HepG2 (cell line): ENCODE results near the gene PTPRE. TPM values are rescaled to one million over a fixed set of nuclear protein-coding genes. Genes with fewer than 3 reads are reported as not detected.

Experiments
- ATAC-seq: fragments of 200-7000 bp; cut with Tn5 transposase; 3 replicates; pipeline ENCODE4 v1.9.1; 2020; ENCODE audit warnings: mild to moderate bottlenecking, moderate library complexity
- BruUV-seq: library from RNA; stranded (reverse); fragments of 400-500 nt; replicated peaks from 2 replicates; lab custom pipeline; 2021; lab: Mats Ljungman, UMichigan
- CTCF ChIA-PET: fragments of 300-600 bp; formaldehyde crosslinking; extraction: SDS; loops from one replicate; lab custom pipeline; 2021; ENCODE audit warnings: low total read pairs, inconsistent platforms, low intra/inter-chr PET ratio; lab: Yijun Ruan, JAX
- POLR2A ChIA-PET: fragments of 350-600 bp; sonication (Branson Sonifier 250); formaldehyde crosslinking; loops from one replicate; lab custom pipeline; 2020; ENCODE audit warnings: antibody characterized with exemption, inconsistent platforms; lab: Yijun Ruan, JAX
- DNase-seq: peaks from one replicate; pipeline ENCODE4 v3.0.0-alpha.2; 2015; ENCODE audit warnings: low spot score
- FAIRE-seq: peaks from 3 replicates; lab custom pipeline; 2011; peaks lifted over from hg19 to GRCh38; lab: Jason Lieb, UNC
- H2AFZ ChIP-seq: one replicate; pipeline ENCODE4 v1.6.1; 2011; ENCODE audit warnings: low read length, inconsistent platforms
- H3K27ac ChIP-seq: fragments of 300-600 bp; 3 replicates; pipeline ENCODE4 v1.8.0; 2011; ENCODE audit warnings: mixed run types, mild to moderate bottlenecking, mixed read lengths, low read length, inconsistent platforms; ENCODE audit not compliant: insufficient read depth; ENCODE audit errors: extremely low read length
- H3K27me3 ChIP-seq, 2 experiments: fragments of 200-600 bp in 1 of 2; 2 replicates in 1 of 2; 3 replicates in 1 of 2; pipeline versions ENCODE4 v1.6.0 to v1.8.0; 2011; ENCODE audit warnings: low read length in 2 of 2, mild to moderate bottlenecking in 2 of 2, moderate library complexity in 2 of 2, inconsistent platforms in 1 of 2; ENCODE audit not compliant: insufficient read depth in 2 of 2, control insufficient read depth in 1 of 2
- H3K36me3 ChIP-seq, 2 experiments: fragments of 200-600 bp in 1 of 2; replicated peaks in 1 of 2; 2 replicates in 1 of 2; 3 replicates in 1 of 2; pipeline versions ENCODE4 v1.5.1 to v1.8.0; 2011; ENCODE audit warnings: low read length in 2 of 2, inconsistent platforms in 1 of 2; ENCODE audit not compliant: insufficient read depth in 2 of 2, control insufficient read depth in 1 of 2
- H3K4me1 ChIP-seq: 2 replicates; pipeline ENCODE4 v1.5.1; 2012; ENCODE audit warnings: low read length, inconsistent platforms; ENCODE audit not compliant: insufficient read depth
- H3K4me2 ChIP-seq: 2 replicates; pipeline ENCODE4 v1.6.0; 2011; ENCODE audit warnings: low read depth, low read length, inconsistent platforms
- H3K4me3 ChIP-seq, 3 experiments: fragments of 200-600 bp in 1 of 3; sonication (generic), shearing (Covaris generic) in 1 of 3; replicated peaks in 1 of 3; 2 replicates each; pipeline ENCODE4 v1.5.1; 2011 to 2016; ENCODE audit warnings: low read length in 3 of 3, inconsistent platforms in 2 of 3, low read depth in 2 of 3, mild to moderate bottlenecking in 2 of 3, control low read depth in 1 of 3, mixed read lengths in 1 of 3; ENCODE audit not compliant: insufficient read depth in 1 of 3
- H3K79me2 ChIP-seq: one replicate; pipeline ENCODE4 v1.6.1; 2011; ENCODE audit warnings: low read length, inconsistent platforms; ENCODE audit not compliant: insufficient read depth
- H3K9ac ChIP-seq: 2 replicates; pipeline ENCODE4 v1.6.0; 2011; ENCODE audit warnings: mild to moderate bottlenecking, low read depth, low read length, inconsistent platforms; ENCODE audit not compliant: insufficient read depth
- H3K9me3 ChIP-seq: 2 replicates; pipeline ENCODE4 v1.5.1; 2012; ENCODE audit warnings: mild to moderate bottlenecking, low read length
- H4K20me1 ChIP-seq: 2 replicates; pipeline ENCODE4 v1.6.0; 2011; ENCODE audit warnings: inconsistent platforms, mild to moderate bottlenecking, low read length, moderate library complexity; ENCODE audit not compliant: insufficient read depth
- ARNT ChIP-seq: fragments of 450-650 bp; IDR thresholded peaks from 2 replicates; pipeline ENCODE4 v1.6.1; 2017
- ISL2 ChIP-seq: sonication (generic); formaldehyde crosslinking; IDR thresholded peaks from 2 replicates; pipeline ENCODE4 v1.5.0; 2020; ENCODE audit warnings: missing genetic modification reagents
- SNAPC2 ChIP-seq: sonication (generic); formaldehyde crosslinking; IDR thresholded peaks from 2 replicates; pipeline ENCODE4 v1.8.1; 2022; ENCODE audit warnings: mild to moderate bottlenecking, missing genetic modification reagents
- TAF1 ChIP-seq: sonication (generic); formaldehyde crosslinking; IDR thresholded peaks from 2 replicates; pipeline ENCODE4 v1.4.0; 2020; ENCODE audit warnings: missing genetic modification reagents
- TBX3 ChIP-seq: fragments of 450-650 bp; IDR thresholded peaks from 2 replicates; pipeline ENCODE4 v1.6.1; 2017; ENCODE audit warnings: antibody characterized with exemption, mild to moderate bottlenecking, inconsistent platforms, borderline replicate concordance
- ZBTB2 ChIP-seq: sonication (generic); formaldehyde crosslinking; IDR thresholded peaks from 2 replicates; pipeline ENCODE4 v1.8.0; 2022; ENCODE audit warnings: low read depth, missing genetic modification reagents
- ZC3H13 ChIP-seq: sonication (generic); formaldehyde crosslinking; IDR thresholded peaks from 2 replicates; pipeline ENCODE4 v1.8.1; 2023; ENCODE audit warnings: mild to moderate bottlenecking, missing genetic modification reagents, moderate library complexity
- ZFP36 ChIP-seq: fragments of 150-350 bp; IDR thresholded peaks from 2 replicates; pipeline ENCODE4 v1.6.1; 2018; ENCODE audit warnings: borderline replicate concordance, low read length, low read depth; ENCODE audit not compliant: partially characterized antibody
- ZNF160 ChIP-seq: sonication (generic); formaldehyde crosslinking; IDR thresholded peaks from 2 replicates; pipeline ENCODE4 v1.8.0; 2022; ENCODE audit warnings: mild to moderate bottlenecking, inconsistent platforms, missing genetic modification reagents
- ZNF18 ChIP-seq: sonication (generic); formaldehyde crosslinking; IDR thresholded peaks from 2 replicates; pipeline ENCODE4 v1.8.0; 2022; ENCODE audit warnings: mild to moderate bottlenecking, missing genetic modification reagents; ENCODE audit not compliant: insufficient replicate concordance
- ZNF333 ChIP-seq: sonication (generic); formaldehyde crosslinking; IDR thresholded peaks from 2 replicates; pipeline ENCODE4 v1.4.0; 2020; ENCODE audit warnings: mild to moderate bottlenecking, missing genetic modification reagents, borderline replicate concordance
- ZNF652 ChIP-seq: IDR thresholded peaks from 2 replicates; pipeline ENCODE4 v1.6.1; 2016; ENCODE audit warnings: low read depth, borderline replicate concordance
- ZNF841 ChIP-seq: sonication (generic); formaldehyde crosslinking; IDR thresholded peaks from 2 replicates; pipeline ENCODE4 v1.8.1; 2023; ENCODE audit warnings: missing genetic modification reagents, borderline replicate concordance
- WGBS: methylation state at CpG from one replicate; pipeline ENCODE4 v1.1.6; 2017; ENCODE audit warnings: low lambda C conversion rate; 5-methylcytosine and 5-hydroxymethylcytosine counted together
- in situ Hi-C: cut with HindIII; loops from 2 replicates; pipeline ENCODE4 v1.10.0; 2017; ENCODE audit warnings: low pct_unique_long_range_greater_than_20kb; ENCODE audit not compliant: extremely low pct_ligation_motif_present
- intact Hi-C: fragments of 100-400 bp; cut with micrococcal nuclease; formaldehyde crosslinking; loops from one replicate; pipeline ENCODE4 v1.10.0; 2022; ENCODE audit not compliant: unreplicated experiment
- polyA plus RNA-seq, 8 experiments: library from polyadenylated mRNA; depleted of rRNA in 3 of 8; stranded (reverse) in 7 of 8; unstranded in 1 of 8; fragments of >200 nt; fragmentation: Illumina TruSeq in 4 of 8; extraction: Trizol in 4 of 8; gene quantifications; 2 replicates each; pipeline versions ENCODE4 v1.2.1 to v1.2.3, GENCODE V29; 2011 to 2016; ENCODE audit warnings: low read depth in 4 of 8, missing spikeins in 1 of 8, mixed read lengths in 1 of 8; ENCODE audit not compliant: insufficient read depth in 1 of 8
- total RNA-seq, 5 experiments: library from RNA; depleted of rRNA; stranded (reverse); fragments of >200 nt; fragmentation: Illumina TruSeq; extraction: Trizol; gene quantifications; 2 replicates each; pipeline ENCODE4 v1.2.3, GENCODE V29; 2016; ENCODE audit warnings: low read depth in 1 of 5

PTPRE gene
- total and polyA plus RNA-seq, 2 of the 13 experiments (the other 11 are each of a cell fraction or from before 2014, with no cell fraction given), result 0.01 to 0.02 TPM

- Histone ChIP-seq H3K79me2 (no peaks in the 10 kb centered on the region), H3K9ac (no peak overlapping the region), H4K20me1 (no peaks in the 10 kb centered on the region), H3K9me3 (no peaks in the 10 kb centered on the region), H3K27ac (no peak overlapping the region), H3K4me2 (no peak overlapping the region), H3K4me1 (no peaks in the 10 kb centered on the region), H3K4me3 (no peak overlapping the region), H3K36me3 (no peaks in the 10 kb centered on the region), H3K27me3 (peaks cover 3 to 62% of the 10 kb centered on the region in 2 experiments), H2AFZ (no peak overlapping the region)
- FAIRE-seq (no peak), ATAC-seq (no peak), DNase-seq (no peak)
- no peak for TF ChIP-seq TAF1
- no peak for TF ChIP-seq SNAPC2 (CRISPR knock-in tag)
- TF ChIP-seq ZNF841 (CRISPR knock-in tag), result no peak
- TF ChIP-seq TBX3, result no peak
- no peak for TF ChIP-seq ZBTB2 (CRISPR knock-in tag)
- BruUV-seq, result no TSS peak
- CTCF ChIA-PET, result no interaction called here
- intact Hi-C loops (loop anchor here (10.0 kb wide), 1 partner anchor 139 kb away; no protein-coding TSS in a partner anchor), in situ Hi-C loops (loop anchor here (5.0 to 25.0 kb wide), 2 partner anchors 102 to 302 kb away; no protein-coding TSS in a partner anchor)
- WGBS, result 12% methylated on average over 7 of the region's 7 CpGs
- POLR2A ChIA-PET, result no interaction called here
These were observed 107.3 kb downstream of the PTPRE start for GRCh38 chr10:128014236-128014635.

- intact Hi-C loops, result loop anchor here (10.0 kb wide), 1 partner anchor 142 kb away; no protein-coding TSS in a partner anchor
- POLR2A ChIA-PET, result no interaction called here
- Histone ChIP-seq H2AFZ (no peak overlapping the region), H3K27me3 (peaks cover 3 to 65% of the 10 kb centered on the region in 2 experiments; a peak in 4 of 5 replicates), H3K4me3 (no peak overlapping the region), H3K4me2 (no peak overlapping the region), H4K20me1 (no peaks in the 10 kb centered on the region), H3K9ac (no peak overlapping the region), H3K79me2 (no peaks in the 10 kb centered on the region), H3K36me3 (no peaks in the 10 kb centered on the region), H3K4me1 (no peaks in the 10 kb centered on the region), H3K9me3 (no peaks in the 10 kb centered on the region), H3K27ac (no peak overlapping the region)
- no peak for FAIRE-seq
- CTCF ChIA-PET, result no interaction called here
- ATAC-seq, result no peak
- DNase-seq, result no peak
- in situ Hi-C loops, result loop anchor here (25.0 kb wide), 1 partner anchor 304 kb away; no protein-coding TSS in a partner anchor
- WGBS, result 2% methylated on average over 9 of the region's 12 CpGs
- no TSS peak for BruUV-seq
- TF ChIP-seq ZNF160 (CRISPR knock-in tag) (no peak), ZNF652 (CRISPR knock-in tag) (no peak), ZNF18 (CRISPR knock-in tag) (no peak), ISL2 (CRISPR knock-in tag) (no peak), ZFP36 (no peak), ARNT (no peak), ZNF333 (CRISPR knock-in tag) (no peak), ZC3H13 (no peak)
These were observed 109.6 kb downstream of the PTPRE start for GRCh38 chr10:128016423-128017060.
